ENCODE measurements around the gene SNX13. TPM values are rescaled to one million over a fixed set of nuclear protein-coding genes. Genes with fewer than 3 reads are reported as not detected.

SNX13 gene
- total RNA-seq, 1 experiment from 2014 or later, result 29.0 TPM

- Histone ChIP-seq H3K4me1 (ENCODE audit: insufficient read depth, low read length) (no peaks in the 10 kb centered on the region), H3K79me2 (ENCODE audit: insufficient read depth, low read length) (no peaks in the 10 kb centered on the region), H2AK5ac (ENCODE audit: insufficient read length, low read length) (no peak overlapping the region), H3K14ac (ENCODE audit: insufficient read depth, low read length) (no peak overlapping the region), H2BK20ac (ENCODE audit: low read depth, low read length, poor library complexity, severe bottlenecking) (no peak overlapping the region), H4K8ac (replicated peaks; ENCODE audit: insufficient read length, low read depth, low read length) (no peak overlapping the region), H2BK15ac (ENCODE audit: low read depth, low read length) (no peak overlapping the region), H3K23ac (ENCODE audit: insufficient read length, low read depth, low read length) (no peak overlapping the region), H3K27me3 (ENCODE audit: insufficient read depth, low read length) (no peaks in the 10 kb centered on the region), H3K9ac (ENCODE audit: extremely low read depth, insufficient read length, low read length) (no peak overlapping the region), H3K18ac (ENCODE audit: insufficient read length, low read depth, low read length) (no peak overlapping the region), H3K56ac (ENCODE audit: insufficient read length, low read depth, low read length) (no peak overlapping the region), H3K23me2 (ENCODE audit: insufficient read length, low read depth, low read length, poor library complexity, severe bottlenecking) (no peaks in the 10 kb centered on the region), H4K5ac (ENCODE audit: insufficient read length, low read depth, low read length) (no peak overlapping the region), H2BK120ac (ENCODE audit: low read depth, low read length, poor library complexity, severe bottlenecking) (no peak overlapping the region), H3K9me3 (ENCODE audit: control insufficient read depth, low read depth, low read length) (no peaks in the 10 kb centered on the region), H3K4ac (ENCODE audit: low read depth, low read length) (no peak overlapping the region), H3K4me2 (ENCODE audit: insufficient read depth, insufficient read length, low read length) (no peak overlapping the region), H2BK12ac (ENCODE audit: insufficient read length, low read depth, low read length) (no peak overlapping the region), H2BK5ac (ENCODE audit: insufficient read length, low read length) (no peak overlapping the region), H3T11ph (ENCODE audit: low read length) (no peak overlapping the region), H3K27ac (ENCODE audit: insufficient read length, low read depth, low read length) (no peak overlapping the region), H4K91ac (ENCODE audit: insufficient read length, low read depth, low read length) (no peak overlapping the region), H2AFZ (ENCODE audit: low read length) (no peak overlapping the region), H4K20me1 (ENCODE audit: control insufficient read depth, insufficient read depth, insufficient read length) (no peaks in the 10 kb centered on the region), H3K79me1 (ENCODE audit: insufficient read depth, low read depth, low read length, poor library complexity, severe bottlenecking) (no peaks in the 10 kb centered on the region)
- no peak overlapping the region for H3K4me3 Mint-ChIP-seq
- H3K9me3 Mint-ChIP-seq, result no peaks in the 10 kb centered on the region
- DNase-seq, result no peak
- no peaks in the 10 kb centered on the region for H3K36me3 Mint-ChIP-seq (ENCODE audit: insufficient read depth in 1 of 3, low read depth in 3 of 3)
- TF ChIP-seq CTCF (conservative IDR thresholded peaks at IDR 0.05), result no peak
- no CpG with 5 or more reads among the region's 1 CpG for WGBS (ENCODE audit: extremely low coverage, insufficient read length, low lambda C conversion rate)
- H3K27ac Mint-ChIP-seq, result no peak overlapping the region; a peak in 2 of 7 replicates
- H3K4me1 Mint-ChIP-seq, result peaks cover 7 to 9% of the 10 kb centered on the region in 2 experiments
- no peaks in the 10 kb centered on the region for H3K27me3 Mint-ChIP-seq (ENCODE audit: low read depth)
These were observed 153.0 kb downstream of the SNX13 start for GRCh38 chr7:17787257-17787656.
